H1 (cell line): ENCODE results near the gene AHSG. TPM values are rescaled to one million over a fixed set of nuclear protein-coding genes. Genes with fewer than 3 reads are reported as not detected.

Source experiments
- polyA plus RNA-seq, 7 experiments: library from polyadenylated mRNA; depleted of rRNA in 3 of 7; stranded (reverse) in 5 of 7; unstranded in 2 of 7; fragments of >200 nt in 5 of 7; fragments of 200-250 nt in 2 of 7; gene quantifications; 1 replicate in 5 of 7; 2 replicates in 1 of 7; 4 replicates in 1 of 7; pipeline versions ENCODE4 v1.2.1 to v1.2.3, GENCODE V29; 2011 to 2013; ENCODE audit warnings: missing spikeins in 2 of 7, mixed read lengths in 2 of 7
- small RNA-seq: library from polyadenylated mRNA; stranded (forward); fragments of <200 nt; extraction: miRNeasy Mini kit (QIAGEN cat#:217004); gene quantifications from one replicate; pipeline ENCODE3, GENCODE V24; 2013; ENCODE audit not compliant: insufficient read depth
- total RNA-seq: library from RNA; stranded (reverse); fragmentation: NEBNext Ultra II Directional; extraction: Animal tissue kit (Norgen Biotek cat#: 25700); gene quantifications from 2 replicates; pipeline ENCODE4 v1.2.1, GENCODE V29; 2021

AHSG gene
- total and polyA plus RNA-seq, 2 of the 8 experiments (the other 6 are each of a cell fraction or from before 2014, with no cell fraction given), result 0.68 to 0.78 TPM

Small RNA genes within 50 kb of the gene (small RNA-seq; reads per million reads assigned to genes)
- not detected for gene RF00017

Other genes starting within 250 kb of the AHSG start
- gene CRYGS, start 68.7 kb upstream of the AHSG start, total RNA-seq, result 0.90 and 1.8 TPM in 2 replicates
- 1.3 and 1.5 TPM in 2 replicates for gene CRYGS, start 68.7 kb upstream of the AHSG start, polyA plus RNA-seq (2011; rRNA removed)
- 13.4 and 13.9 TPM in 2 replicates for gene TBCCD1, start 45.7 kb upstream of the AHSG start, total RNA-seq
- 8.4 and 11.3 TPM in 2 replicates for gene TBCCD1, start 45.7 kb upstream of the AHSG start, polyA plus RNA-seq (2011; rRNA removed)
- gene DNAJB11, start 42.3 kb upstream of the AHSG start, total RNA-seq, result 63.9 and 67.7 TPM in 2 replicates
- 14.3 and 14.6 TPM in 2 replicates for gene DNAJB11, start 42.3 kb upstream of the AHSG start, polyA plus RNA-seq (2011; rRNA removed)
- gene FETUB, start 27.3 kb downstream of the AHSG start, total RNA-seq, result not detected in 2 replicates
- 0.15 TPM in 1 of 2 replicates, not detected in the other for gene FETUB, start 27.3 kb downstream of the AHSG start, polyA plus RNA-seq (2011; rRNA removed)
- 0.15 TPM in 1 of 2 replicates, not detected in the other for gene HRG, start 53.0 kb downstream of the AHSG start, total RNA-seq
- 0.03 TPM in 1 of 2 replicates, not detected in the other for gene HRG, start 53.0 kb downstream of the AHSG start, polyA plus RNA-seq (2011; rRNA removed)
- 0.31 TPM in 1 of 2 replicates, not detected in the other for gene KNG1, start 104.3 kb downstream of the AHSG start, total RNA-seq
- gene KNG1, start 104.3 kb downstream of the AHSG start, polyA plus RNA-seq (2011; rRNA removed), result 0.05 TPM in 1 of 2 replicates, not detected in the other
- gene EIF4A2, start 170.5 kb downstream of the AHSG start, total RNA-seq, result 596 and 604 TPM in 2 replicates
- 401 and 527 TPM in 2 replicates for gene EIF4A2, start 170.5 kb downstream of the AHSG start, polyA plus RNA-seq (2011; rRNA removed)
- 86.9 and 100 TPM in 2 replicates for gene RFC4, start 193.4 kb downstream of the AHSG start, total RNA-seq
- gene RFC4, start 193.4 kb downstream of the AHSG start, polyA plus RNA-seq (2011; rRNA removed), result 17.5 and 21.8 TPM in 2 replicates
- not detected in 2 replicates for gene ADIPOQ, start 229.7 kb downstream of the AHSG start, total RNA-seq
- gene ADIPOQ, start 229.7 kb downstream of the AHSG start, polyA plus RNA-seq (2011; rRNA removed), result not detected in 2 replicates